ENCODE results near the gene TXNRD1.
"Not testable (repeated sequence)": the region's sequence is repeated elsewhere in the genome, so short reads cannot be mapped to it uniquely, and the experiment has no call there.

GRCh38 chr12:104294158-104294859 lies 78.7 kb downstream of the TXNRD1 start:
- TF ChIP-seq CTCF (IDR thresholded peaks at IDR 0.05; ENCODE audit: low read depth, low read length) = peak; percentile 24
- not testable (repeated sequence) for TF ChIP-seq EZH2phosphoT487 (IDR thresholded peaks at IDR 0.05; ENCODE audit: low read depth)

Data from OCI-LY3 (cell line).